ENCODE measurements around the gene KCNQ1. TPM values are rescaled to one million over a fixed set of nuclear protein-coding genes. Genes with fewer than 3 reads are reported as not detected.

The KCNQ1 gene
- total and polyA plus RNA-seq, 2 of the 13 experiments (the other 11 are each of a cell fraction or from before 2014, with no cell fraction given) = 0.02 to 0.08 TPM

DNA sequence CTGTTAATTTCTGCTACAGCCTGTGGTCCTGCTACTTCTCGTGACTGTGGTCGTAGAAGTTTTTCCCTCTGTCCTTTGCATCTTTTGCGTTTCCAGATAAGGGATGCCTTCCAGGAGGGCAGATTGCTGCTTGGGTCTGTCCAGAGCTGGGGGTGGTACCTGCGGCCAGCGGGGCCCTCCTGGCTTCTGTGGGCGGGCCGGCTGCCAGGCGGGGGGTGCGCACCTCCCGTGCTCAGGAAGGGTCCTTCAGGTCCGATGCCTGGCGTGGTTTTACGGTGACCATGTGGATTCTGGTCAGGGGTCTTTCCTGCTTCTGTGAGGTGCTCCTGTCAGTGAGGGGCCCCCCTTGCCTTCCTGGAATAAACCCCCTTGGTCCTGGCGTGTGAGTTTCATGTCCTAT lies 84.8 kb downstream of the KCNQ1 start (continued):
- TF ChIP-seq, protein P1, sequence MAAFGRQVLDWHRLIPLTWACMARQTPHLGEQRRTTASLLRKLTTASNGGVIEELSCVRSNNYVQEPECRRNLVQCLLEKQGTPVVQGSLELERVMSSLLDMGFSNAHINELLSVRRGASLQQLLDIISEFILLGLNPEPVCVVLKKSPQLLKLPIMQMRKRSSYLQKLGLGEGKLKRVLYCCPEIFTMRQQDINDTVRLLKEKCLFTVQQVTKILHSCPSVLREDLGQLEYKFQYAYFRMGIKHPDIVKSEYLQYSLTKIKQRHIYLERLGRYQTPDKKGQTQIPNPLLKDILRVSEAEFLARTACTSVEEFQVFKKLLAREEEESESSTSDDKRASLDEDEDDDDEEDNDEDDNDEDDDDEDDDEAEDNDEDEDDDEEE (CRISPR knock-in tag; IDR thresholded peaks at IDR 0.05) = no peak
- TF ChIP-seq HOXA7 (CRISPR knock-in tag; IDR thresholded peaks at IDR 0.05) (no peak), KDM2A (CRISPR knock-in tag; IDR thresholded peaks at IDR 0.05; ENCODE audit: borderline replicate concordance, low read depth) (no peak), ZFX (CRISPR knock-in tag; IDR thresholded peaks at IDR 0.05; ENCODE audit: low read depth) (no peak), MTA1 (CRISPR knock-in tag; IDR thresholded peaks at IDR 0.05; ENCODE audit: borderline replicate concordance) (no peak)

DNA sequence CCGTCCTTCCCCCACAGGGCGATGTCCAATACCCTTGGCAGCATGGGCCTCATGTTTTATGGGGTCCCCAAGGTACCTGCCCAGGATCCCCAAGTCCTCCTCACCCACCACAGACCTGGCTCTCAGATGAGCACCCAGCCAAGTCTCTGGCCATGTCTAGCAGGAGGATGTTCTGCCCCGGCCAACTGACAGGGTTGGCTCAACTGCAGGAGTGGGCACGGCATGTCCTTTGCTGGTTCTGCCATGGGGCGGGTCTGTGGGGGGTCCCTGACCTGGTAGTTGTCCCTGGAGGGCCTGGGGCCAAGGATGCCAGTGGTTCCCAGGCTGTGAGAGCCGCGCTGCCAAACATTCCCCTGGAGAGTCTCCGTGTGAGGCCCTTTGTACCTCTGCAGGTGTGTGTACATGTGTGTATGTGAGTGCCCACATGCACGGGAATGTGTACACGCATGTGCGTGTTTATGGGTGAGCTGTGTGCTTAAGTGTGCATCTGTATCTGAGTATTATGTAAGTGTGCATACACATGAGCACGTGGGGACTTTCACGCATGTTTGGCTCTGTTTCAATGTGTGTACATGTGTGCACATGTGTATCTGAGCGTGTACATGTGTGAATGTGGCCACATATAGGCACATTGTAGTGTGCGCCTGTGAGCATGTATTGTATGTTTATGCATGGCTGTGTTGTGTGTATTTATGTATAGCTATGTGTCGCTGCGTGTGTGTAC lies 85.5 kb downstream of the KCNQ1 start:
- no TSS peak for BruUV-seq (replicated peaks)
- ChIA-PET CTCF (ENCODE audit: low intra/inter-chr PET ratio, low total read pairs) (interaction anchor here (1.5 to 3.8 kb wide), 4 partner anchors 100 to 360 kb away, joined by 3 to 148 read pairs (median 62); partner anchors contain the start of gene CDKN1C), POLR2A (no interaction called here)
- no peak for ATAC-seq
- no peaks in the 10 kb centered on the region for H3K9me3 ChIP-seq (ENCODE audit: low read length)
- no peak overlapping the region for H2AFZ ChIP-seq (ENCODE audit: low read length)
- H3K4me2 ChIP-seq (ENCODE audit: low read depth, low read length) = no peak overlapping the region
- no peak overlapping the region for H3K9ac ChIP-seq (ENCODE audit: insufficient read depth, low read depth, low read length)
- no peak overlapping the region for H3K4me3 ChIP-seq (replicated peaks in 1 of 3; ENCODE audit: insufficient read depth in 1 of 3, low read depth in 2 of 3, low read length in 3 of 3)
- TF ChIP-seq, protein P2, sequence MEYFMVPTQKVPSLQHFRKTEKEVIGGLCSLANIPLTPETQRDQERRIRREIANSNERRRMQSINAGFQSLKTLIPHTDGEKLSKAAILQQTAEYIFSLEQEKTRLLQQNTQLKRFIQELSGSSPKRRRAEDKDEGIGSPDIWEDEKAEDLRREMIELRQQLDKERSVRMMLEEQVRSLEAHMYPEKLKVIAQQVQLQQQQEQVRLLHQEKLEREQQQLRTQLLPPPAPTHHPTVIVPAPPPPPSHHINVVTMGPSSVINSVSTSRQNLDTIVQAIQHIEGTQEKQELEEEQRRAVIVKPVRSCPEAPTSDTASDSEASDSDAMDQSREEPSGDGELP (IDR thresholded peaks at IDR 0.05; ENCODE audit: borderline replicate concordance, low read depth) = no peak
- TF ChIP-seq, protein P3, sequence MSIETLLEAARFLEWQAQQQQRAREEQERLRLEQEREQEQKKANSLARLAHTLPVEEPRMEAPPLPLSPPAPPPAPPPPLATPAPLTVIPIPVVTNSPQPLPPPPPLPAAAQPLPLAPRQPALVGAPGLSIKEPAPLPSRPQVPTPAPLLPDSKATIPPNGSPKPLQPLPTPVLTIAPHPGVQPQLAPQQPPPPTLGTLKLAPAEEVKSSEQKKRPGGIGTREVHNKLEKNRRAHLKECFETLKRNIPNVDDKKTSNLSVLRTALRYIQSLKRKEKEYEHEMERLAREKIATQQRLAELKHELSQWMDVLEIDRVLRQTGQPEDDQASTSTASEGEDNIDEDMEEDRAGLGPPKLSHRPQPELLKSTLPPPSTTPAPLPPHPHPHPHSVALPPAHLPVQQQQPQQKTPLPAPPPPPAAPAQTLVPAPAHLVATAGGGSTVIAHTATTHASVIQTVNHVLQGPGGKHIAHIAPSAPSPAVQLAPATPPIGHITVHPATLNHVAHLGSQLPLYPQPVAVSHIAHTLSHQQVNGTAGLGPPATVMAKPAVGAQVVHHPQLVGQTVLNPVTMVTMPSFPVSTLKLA (IDR thresholded peaks at IDR 0.05) = peak; percentile 93
- in situ Hi-C loops (cut with HindIII; ENCODE audit: extremely low pct_ligation_motif_present, low pct_unique_long_range_greater_than_20kb) = loop anchor here (5.0 to 10.0 kb wide), 3 partner anchors 103 to 357 kb away; partner anchors contain the start of gene CDKN1C
- 18% methylated on average over 7 of the region's 17 CpGs for WGBS (ENCODE audit: low lambda C conversion rate)
- no peak for FAIRE-seq
- no peak for DNase-seq (ENCODE audit: low spot score)
- H3K27me3 ChIP-seq (ENCODE audit: control insufficient read depth in 1 of 2, insufficient read depth in 2 of 2, low read length in 2 of 2) = peaks cover 15 to 65% of the 10 kb centered on the region in 2 experiments
- no peaks in the 10 kb centered on the region for H4K20me1 ChIP-seq (ENCODE audit: insufficient read depth, low read length)
- intact Hi-C loops (cut with micrococcal nuclease; ENCODE audit: unreplicated experiment) = loop anchor here (5.0 to 10.0 kb wide), 2 partner anchors 122 to 215 kb away; no protein-coding TSS in a partner anchor
- H3K36me3 ChIP-seq (replicated peaks in 1 of 2; ENCODE audit: control insufficient read depth in 1 of 2, insufficient read depth in 2 of 2, low read length in 2 of 2) = no peaks in the 10 kb centered on the region
- H3K27ac ChIP-seq (ENCODE audit: extremely low read length, insufficient read depth, low read length) = no peak overlapping the region
- H3K4me1 ChIP-seq (ENCODE audit: insufficient read depth, low read length) = peaks cover 28% of the 10 kb centered on the region
- no peaks in the 10 kb centered on the region for H3K79me2 ChIP-seq (ENCODE audit: insufficient read depth, low read length)

All from HepG2 (cell line).